Gastrocnemius medialis (tissue), 4 donors: ENCODE data around the gene PIEZO1.

ENCODE experiments used
- POLR2A ChIP-seq, 2 donors: fragments of 450-650 bp; IDR thresholded peaks; one replicate each; pipeline ENCODE4 v1.6.1; 2017; ENCODE audit warnings: antibody characterized with exemption in 2 of 2, mild to moderate bottlenecking in 2 of 2, moderate library complexity in 2 of 2
- TF ChIP-seq, protein P1 (sequence below), 5 experiments: fragments of 450-650 bp in 3 of 5; fragments of 200-600 bp in 2 of 5; sonication (generic) in 2 of 5; IDR thresholded peaks in 4 of 5; conservative IDR thresholded peaks in 1 of 5; 1 replicate in 4 of 5; 2 replicates in 1 of 5; pipeline ENCODE4 v1.5.1; 2016 to 2019; ENCODE audit warnings: antibody characterized with exemption in 5 of 5, mild to moderate bottlenecking in 3 of 5, moderate library complexity in 3 of 5

DNA sequence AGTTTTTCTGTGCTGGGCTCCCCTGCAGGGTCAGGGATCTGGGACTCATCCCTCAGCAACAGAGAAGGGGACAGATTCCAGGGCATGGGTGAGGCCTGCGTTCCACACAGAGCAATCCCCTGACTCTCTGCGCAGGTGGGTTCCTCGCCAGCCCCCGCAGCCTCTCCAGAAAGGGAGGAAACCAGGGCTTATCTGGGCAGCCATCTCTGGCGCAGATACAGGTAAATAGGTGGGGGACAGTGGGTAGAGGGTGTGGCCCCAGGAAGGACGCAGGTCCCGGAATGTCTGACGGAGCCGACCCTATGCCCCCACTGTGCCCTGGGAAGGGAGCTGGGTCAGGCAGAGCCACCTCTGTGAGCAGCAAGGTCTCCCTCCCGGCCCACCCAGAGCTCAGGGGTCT is 23.2 kb downstream of the PIEZO1 start:
- TF ChIP-seq, protein P1, sequence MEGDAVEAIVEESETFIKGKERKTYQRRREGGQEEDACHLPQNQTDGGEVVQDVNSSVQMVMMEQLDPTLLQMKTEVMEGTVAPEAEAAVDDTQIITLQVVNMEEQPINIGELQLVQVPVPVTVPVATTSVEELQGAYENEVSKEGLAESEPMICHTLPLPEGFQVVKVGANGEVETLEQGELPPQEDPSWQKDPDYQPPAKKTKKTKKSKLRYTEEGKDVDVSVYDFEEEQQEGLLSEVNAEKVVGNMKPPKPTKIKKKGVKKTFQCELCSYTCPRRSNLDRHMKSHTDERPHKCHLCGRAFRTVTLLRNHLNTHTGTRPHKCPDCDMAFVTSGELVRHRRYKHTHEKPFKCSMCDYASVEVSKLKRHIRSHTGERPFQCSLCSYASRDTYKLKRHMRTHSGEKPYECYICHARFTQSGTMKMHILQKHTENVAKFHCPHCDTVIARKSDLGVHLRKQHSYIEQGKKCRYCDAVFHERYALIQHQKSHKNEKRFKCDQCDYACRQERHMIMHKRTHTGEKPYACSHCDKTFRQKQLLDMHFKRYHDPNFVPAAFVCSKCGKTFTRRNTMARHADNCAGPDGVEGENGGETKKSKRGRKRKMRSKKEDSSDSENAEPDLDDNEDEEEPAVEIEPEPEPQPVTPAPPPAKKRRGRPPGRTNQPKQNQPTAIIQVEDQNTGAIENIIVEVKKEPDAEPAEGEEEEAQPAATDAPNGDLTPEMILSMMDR (IDR thresholded peaks at IDR 0.05 in 4 of 5, conservative IDR thresholded peaks at IDR 0.05 in 1 of 5), result no peak
- no peak for TF ChIP-seq POLR2A (IDR thresholded peaks at IDR 0.05)
